Measurements from ENCODE around the gene TWF2. TPM values are rescaled to one million over a fixed set of nuclear protein-coding genes. Genes with fewer than 3 reads are reported as not detected.

TWF2 gene
- total and polyA plus RNA-seq, 2 of the 13 experiments (the other 11 are each of a cell fraction or from before 2014, with no cell fraction given) = 45.5 to 108 TPM

- TF ChIP-seq RBAK (CRISPR knock-in tag; IDR thresholded peaks at IDR 0.05) = no peak
- TF ChIP-seq ZNF576 (CRISPR knock-in tag; IDR thresholded peaks at IDR 0.05) = no peak
- TF ChIP-seq MTA1 (CRISPR knock-in tag; IDR thresholded peaks at IDR 0.05; ENCODE audit: borderline replicate concordance) = no peak
- TF ChIP-seq MAX (IDR thresholded peaks at IDR 0.05) = peak; percentile 70
- no peak for TF ChIP-seq KDM5B (CRISPR knock-in tag; IDR thresholded peaks at IDR 0.05; ENCODE audit: borderline replicate concordance)
- TF ChIP-seq ZNF567 (CRISPR knock-in tag; IDR thresholded peaks at IDR 0.05; ENCODE audit: borderline replicate concordance) = no peak
- no peak for TF ChIP-seq GLI4 (CRISPR knock-in tag; IDR thresholded peaks at IDR 0.05; ENCODE audit: borderline replicate concordance)
- no peak for TF ChIP-seq NFRKB (IDR thresholded peaks at IDR 0.05)
- TF ChIP-seq SP1 (IDR thresholded peaks at IDR 0.05) = no peak
- TF ChIP-seq SP1 (CRISPR knock-in tag; IDR thresholded peaks at IDR 0.05) = no peak
- TF ChIP-seq MAFF (IDR thresholded peaks at IDR 0.05; ENCODE audit: low read depth, low read length) = no peak
- no peak for TF ChIP-seq ZFP82 (CRISPR knock-in tag; IDR thresholded peaks at IDR 0.05; ENCODE audit: borderline replicate concordance)
- TF ChIP-seq, protein P1, sequence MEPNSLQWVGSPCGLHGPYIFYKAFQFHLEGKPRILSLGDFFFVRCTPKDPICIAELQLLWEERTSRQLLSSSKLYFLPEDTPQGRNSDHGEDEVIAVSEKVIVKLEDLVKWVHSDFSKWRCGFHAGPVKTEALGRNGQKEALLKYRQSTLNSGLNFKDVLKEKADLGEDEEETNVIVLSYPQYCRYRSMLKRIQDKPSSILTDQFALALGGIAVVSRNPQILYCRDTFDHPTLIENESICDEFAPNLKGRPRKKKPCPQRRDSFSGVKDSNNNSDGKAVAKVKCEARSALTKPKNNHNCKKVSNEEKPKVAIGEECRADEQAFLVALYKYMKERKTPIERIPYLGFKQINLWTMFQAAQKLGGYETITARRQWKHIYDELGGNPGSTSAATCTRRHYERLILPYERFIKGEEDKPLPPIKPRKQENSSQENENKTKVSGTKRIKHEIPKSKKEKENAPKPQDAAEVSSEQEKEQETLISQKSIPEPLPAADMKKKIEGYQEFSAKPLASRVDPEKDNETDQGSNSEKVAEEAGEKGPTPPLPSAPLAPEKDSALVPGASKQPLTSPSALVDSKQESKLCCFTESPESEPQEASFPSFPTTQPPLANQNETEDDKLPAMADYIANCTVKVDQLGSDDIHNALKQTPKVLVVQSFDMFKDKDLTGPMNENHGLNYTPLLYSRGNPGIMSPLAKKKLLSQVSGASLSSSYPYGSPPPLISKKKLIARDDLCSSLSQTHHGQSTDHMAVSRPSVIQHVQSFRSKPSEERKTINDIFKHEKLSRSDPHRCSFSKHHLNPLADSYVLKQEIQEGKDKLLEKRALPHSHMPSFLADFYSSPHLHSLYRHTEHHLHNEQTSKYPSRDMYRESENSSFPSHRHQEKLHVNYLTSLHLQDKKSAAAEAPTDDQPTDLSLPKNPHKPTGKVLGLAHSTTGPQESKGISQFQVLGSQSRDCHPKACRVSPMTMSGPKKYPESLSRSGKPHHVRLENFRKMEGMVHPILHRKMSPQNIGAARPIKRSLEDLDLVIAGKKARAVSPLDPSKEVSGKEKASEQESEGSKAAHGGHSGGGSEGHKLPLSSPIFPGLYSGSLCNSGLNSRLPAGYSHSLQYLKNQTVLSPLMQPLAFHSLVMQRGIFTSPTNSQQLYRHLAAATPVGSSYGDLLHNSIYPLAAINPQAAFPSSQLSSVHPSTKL (CRISPR knock-in tag; IDR thresholded peaks at IDR 0.05) = peak; percentile 96
- no peak for TF ChIP-seq ZNF687 (CRISPR knock-in tag; IDR thresholded peaks at IDR 0.05)
- peak; percentile 65; the same call in 1 of the 2 replicates for TF ChIP-seq REPIN1 (CRISPR knock-in tag; IDR thresholded peaks at IDR 0.05; ENCODE audit: borderline replicate concordance, low read depth)
- TF ChIP-seq, protein P2, sequence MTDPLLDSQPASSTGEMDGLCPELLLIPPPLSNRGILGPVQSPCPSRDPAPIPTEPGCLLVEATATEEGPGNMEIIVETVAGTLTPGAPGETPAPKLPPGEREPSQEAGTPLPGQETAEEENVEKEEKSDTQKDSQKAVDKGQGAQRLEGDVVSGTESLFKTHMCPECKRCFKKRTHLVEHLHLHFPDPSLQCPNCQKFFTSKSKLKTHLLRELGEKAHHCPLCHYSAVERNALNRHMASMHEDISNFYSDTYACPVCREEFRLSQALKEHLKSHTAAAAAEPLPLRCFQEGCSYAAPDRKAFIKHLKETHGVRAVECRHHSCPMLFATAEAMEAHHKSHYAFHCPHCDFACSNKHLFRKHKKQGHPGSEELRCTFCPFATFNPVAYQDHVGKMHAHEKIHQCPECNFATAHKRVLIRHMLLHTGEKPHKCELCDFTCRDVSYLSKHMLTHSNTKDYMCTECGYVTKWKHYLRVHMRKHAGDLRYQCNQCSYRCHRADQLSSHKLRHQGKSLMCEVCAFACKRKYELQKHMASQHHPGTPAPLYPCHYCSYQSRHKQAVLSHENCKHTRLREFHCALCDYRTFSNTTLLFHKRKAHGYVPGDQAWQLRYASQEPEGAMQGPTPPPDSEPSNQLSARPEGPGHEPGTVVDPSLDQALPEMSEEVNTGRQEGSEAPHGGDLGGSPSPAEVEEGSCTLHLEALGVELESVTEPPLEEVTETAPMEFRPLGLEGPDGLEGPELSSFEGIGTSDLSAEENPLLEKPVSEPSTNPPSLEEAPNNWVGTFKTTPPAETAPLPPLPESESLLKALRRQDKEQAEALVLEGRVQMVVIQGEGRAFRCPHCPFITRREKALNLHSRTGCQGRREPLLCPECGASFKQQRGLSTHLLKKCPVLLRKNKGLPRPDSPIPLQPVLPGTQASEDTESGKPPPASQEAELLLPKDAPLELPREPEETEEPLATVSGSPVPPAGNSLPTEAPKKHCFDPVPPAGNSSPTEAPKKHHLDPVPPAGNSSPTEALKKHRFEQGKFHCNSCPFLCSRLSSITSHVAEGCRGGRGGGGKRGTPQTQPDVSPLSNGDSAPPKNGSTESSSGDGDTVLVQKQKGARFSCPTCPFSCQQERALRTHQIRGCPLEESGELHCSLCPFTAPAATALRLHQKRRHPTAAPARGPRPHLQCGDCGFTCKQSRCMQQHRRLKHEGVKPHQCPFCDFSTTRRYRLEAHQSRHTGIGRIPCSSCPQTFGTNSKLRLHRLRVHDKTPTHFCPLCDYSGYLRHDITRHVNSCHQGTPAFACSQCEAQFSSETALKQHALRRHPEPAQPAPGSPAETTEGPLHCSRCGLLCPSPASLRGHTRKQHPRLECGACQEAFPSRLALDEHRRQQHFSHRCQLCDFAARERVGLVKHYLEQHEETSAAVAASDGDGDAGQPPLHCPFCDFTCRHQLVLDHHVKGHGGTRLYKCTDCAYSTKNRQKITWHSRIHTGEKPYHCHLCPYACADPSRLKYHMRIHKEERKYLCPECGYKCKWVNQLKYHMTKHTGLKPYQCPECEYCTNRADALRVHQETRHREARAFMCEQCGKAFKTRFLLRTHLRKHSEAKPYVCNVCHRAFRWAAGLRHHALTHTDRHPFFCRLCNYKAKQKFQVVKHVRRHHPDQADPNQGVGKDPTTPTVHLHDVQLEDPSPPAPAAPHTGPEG (CRISPR knock-in tag; IDR thresholded peaks at IDR 0.05) = peak; percentile 98
Measured at GRCh38 chr3:52210550-52211046, 28.4 kb downstream of the TWF2 start (continued).
